Amygdala (tissue), 56 donors: ENCODE data around the gene CALN1.
"Not testable (repeated sequence)": the region's sequence is repeated elsewhere in the genome, so short reads cannot be mapped to it uniquely, and the experiment has no call there.

Experiments used
- DNase-seq, 56 donors: peaks; one replicate each; lab custom pipeline; 2025; lab: John Stamatoyannopoulos, UW

The CALN1 gene

DNA sequence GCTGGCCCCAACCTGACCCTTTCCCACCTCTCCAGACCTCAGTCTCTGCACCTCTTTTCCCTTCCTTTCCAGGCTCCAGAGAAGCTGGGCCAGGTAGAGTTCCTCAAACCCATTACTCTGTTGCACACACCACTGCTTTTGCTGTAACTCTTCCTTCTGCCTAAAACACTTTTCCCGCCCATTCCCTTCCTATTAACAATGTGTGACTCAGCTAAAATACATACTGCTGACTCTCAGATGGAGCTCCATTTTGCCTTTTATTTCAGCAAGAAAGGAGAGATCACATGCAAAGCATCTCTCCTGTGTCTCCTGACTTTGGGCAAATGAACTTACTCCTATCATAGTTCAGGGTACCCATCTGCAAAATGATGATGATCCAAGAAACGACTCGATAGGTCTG, 201.0 kb downstream of the CALN1 start:
- no peak for DNase-seq

GRCh38 chr7:72209006-72209405, 203.1 kb downstream of the CALN1 start:
- not testable (repeated sequence) for DNase-seq

- no peak for DNase-seq
Observed at GRCh38 chr7:72196176-72196575, 216.0 kb downstream of the CALN1 start.

DNA sequence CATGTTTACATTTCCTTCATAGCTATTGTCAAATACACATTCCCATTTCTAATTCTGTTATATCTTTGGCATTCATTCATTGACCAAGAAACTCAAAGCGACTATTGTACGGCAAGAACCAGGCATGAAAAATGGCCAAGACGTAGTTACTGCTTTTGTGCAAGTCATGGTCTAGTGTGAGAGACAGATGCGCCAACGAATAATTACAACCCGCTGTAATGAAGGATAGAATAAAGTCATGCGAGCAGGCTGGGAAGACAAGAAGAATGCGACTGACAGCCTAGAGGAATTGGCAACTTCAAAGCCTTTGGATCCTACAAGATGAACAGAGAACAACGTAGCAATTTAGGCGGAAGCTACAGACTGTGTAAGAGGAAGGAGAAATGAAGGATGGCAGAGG, 221.2 kb downstream of the CALN1 start:
- DNase-seq: peak in 1 of 56 donors; percentile 1

GRCh38 chr7:72190146-72190545, 222.0 kb downstream of the CALN1 start:
- no peak for DNase-seq

- DNase-seq: no peak
Observed at GRCh38 chr7:72187179-72187578, 225.0 kb downstream of the CALN1 start.

DNA sequence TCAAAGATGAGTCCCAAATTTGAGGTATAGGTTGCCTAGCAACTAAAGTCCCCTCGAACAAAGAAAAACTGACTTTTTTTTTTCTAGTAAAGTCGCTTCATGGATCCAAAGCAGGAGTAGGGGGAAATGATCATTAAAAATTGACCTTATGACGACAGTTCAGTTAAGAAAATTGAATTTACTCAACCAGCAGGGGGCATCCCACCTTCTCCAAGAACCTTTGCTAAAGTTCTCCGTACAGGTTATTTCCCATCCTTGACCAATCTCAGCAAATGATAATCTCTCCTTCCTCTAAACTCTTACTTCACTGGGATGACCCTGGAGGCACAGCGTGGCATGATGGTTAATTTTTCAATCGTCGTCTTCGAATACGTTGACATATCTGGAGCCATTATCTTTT, 228.3 kb downstream of the CALN1 start:
- DNase-seq: no peak

- peak in 2 of 56 donors; percentile 2 to 10 for DNase-seq
Observed at GRCh38 chr7:72182036-72182435, 230.1 kb downstream of the CALN1 start.

- DNase-seq: peak in 11 of 56 donors; percentile 1 to 36 (median 6)
Observed at GRCh38 chr7:72176875-72177274, 235.3 kb downstream of the CALN1 start.

GRCh38 chr7:72170475-72170874, 241.7 kb downstream of the CALN1 start:
- no peak for DNase-seq

- no peak for DNase-seq
Observed at GRCh38 chr7:72163271-72163670, 248.9 kb downstream of the CALN1 start.

GRCh38 chr7:72161534-72161933, 250.6 kb downstream of the CALN1 start:
- peak in 1 of 56 donors; percentile 4 for DNase-seq

DNA sequence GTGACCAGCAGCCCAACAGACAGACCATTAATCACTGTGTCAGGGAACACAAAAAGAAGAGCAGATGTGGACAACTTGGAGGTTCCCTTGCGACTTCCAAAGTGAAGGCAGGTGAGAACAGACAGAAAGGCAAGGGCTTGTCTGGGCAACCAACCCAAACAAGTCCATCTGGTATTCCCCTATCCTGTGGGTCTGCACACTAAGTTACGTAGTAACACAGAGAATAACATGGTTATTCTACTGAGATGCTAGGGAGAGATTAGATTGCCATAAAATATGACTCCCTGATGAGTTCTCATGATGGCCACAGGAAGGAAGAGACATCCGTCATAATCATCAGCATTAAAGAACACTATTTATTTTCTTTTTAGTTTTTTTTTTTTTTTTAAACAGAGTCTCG, 252.2 kb downstream of the CALN1 start:
- DNase-seq: no peak

DNA sequence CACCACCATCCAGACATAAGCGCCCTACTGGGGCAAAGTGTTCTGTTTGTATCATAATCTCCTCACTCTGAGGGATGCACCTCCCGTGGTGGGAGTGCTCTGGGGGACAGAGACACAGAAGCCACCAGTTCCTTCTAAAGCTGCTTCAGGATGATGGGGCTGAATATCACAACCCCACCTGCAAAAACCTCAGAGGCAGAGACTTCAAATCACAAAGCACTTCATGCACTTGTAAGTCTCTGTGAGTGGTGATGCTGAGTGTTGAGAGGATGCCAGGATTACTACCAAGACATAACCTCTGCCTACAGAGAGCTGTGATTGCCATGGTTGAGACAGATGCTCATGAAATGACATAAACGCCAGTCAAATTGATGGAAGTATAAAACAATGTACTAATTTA, 255.5 kb downstream of the CALN1 start:
- DNase-seq: no peak

DNA sequence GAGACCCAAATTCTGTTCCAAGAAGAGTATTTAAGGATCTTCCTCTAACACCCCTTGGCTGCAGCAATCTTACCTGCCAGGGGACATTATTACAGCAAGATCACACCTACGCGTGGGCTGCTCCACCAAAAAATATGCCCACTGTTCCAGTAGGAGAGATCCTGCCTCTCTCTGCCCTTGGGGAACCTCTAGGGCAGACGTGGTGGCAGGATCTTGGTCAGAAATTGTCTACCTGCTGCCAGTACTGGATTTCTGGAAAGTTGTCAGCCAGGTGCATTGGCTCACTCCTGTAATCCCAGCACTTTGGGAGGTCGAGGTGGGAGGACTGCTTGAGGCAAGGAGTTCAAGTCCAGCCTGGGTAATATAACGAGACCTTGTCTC, 259.0 kb downstream of the CALN1 start:
- peak in 2 of 56 donors; percentile 40 to 49 for DNase-seq

GRCh38 chr7:72152161-72153131, 259.7 kb downstream of the CALN1 start:
- DNase-seq: peak in 43 of 56 donors; percentile 9 to 92 (median 51)

GRCh38 chr7:72140566-72140965, 271.6 kb downstream of the CALN1 start:
- no peak for DNase-seq

DNA sequence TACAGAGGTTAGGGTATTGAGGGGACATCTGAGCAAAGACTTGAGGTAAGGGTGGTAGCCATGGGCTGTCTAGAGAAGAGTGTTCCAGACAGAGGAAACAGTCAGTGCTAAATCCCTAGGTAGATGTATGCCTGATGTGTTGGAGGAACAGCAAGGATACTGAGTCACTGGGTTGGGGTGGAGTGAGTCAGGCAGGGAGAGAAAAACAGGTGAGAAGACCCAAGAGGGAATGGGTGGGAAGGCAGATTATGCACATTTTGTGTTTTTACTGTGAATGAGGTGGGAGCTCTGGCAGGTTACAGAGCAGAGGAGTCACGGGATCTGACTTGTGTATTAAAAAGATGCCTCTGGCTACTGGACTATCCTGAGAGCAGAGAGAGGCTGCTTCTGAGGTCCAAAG, 285.0 kb downstream of the CALN1 start:
- DNase-seq: no peak

DNA sequence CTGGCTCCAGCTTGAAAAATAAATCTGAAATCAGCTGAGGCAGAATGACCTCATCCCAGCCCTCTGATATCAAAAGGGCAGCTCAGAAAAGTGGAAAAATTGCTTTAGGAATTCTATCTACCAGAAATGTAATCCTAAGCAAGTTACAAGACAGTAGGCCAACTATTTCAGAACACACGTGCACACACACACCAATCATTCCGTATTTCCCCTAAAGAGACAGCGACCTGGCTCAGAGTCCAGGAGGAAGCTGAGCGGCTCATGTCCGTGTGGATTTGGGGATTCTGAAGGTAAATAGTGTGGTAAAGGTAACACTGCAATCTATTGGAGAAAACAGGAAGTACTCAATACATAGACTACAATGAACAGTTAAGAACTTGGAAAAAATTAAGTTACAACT, 288.2 kb downstream of the CALN1 start:
- DNase-seq: no peak

- DNase-seq: no peak
Observed at GRCh38 chr7:72118366-72118765, 293.8 kb downstream of the CALN1 start.

- no peak for DNase-seq
Observed at GRCh38 chr7:72114129-72114528, 298.0 kb downstream of the CALN1 start.

- DNase-seq: no peak
Observed at GRCh38 chr7:72112992-72113391, 299.1 kb downstream of the CALN1 start.
